Measurements from ENCODE around the gene SLC30A2. TPM values are rescaled to one million over a fixed set of nuclear protein-coding genes. Genes with fewer than 3 reads are reported as not detected.

SLC30A2 gene
- total and polyA plus RNA-seq, 4 donors, result under 0.01 to 0.12 (median 0.05) TPM; not detected in 1

DNA sequence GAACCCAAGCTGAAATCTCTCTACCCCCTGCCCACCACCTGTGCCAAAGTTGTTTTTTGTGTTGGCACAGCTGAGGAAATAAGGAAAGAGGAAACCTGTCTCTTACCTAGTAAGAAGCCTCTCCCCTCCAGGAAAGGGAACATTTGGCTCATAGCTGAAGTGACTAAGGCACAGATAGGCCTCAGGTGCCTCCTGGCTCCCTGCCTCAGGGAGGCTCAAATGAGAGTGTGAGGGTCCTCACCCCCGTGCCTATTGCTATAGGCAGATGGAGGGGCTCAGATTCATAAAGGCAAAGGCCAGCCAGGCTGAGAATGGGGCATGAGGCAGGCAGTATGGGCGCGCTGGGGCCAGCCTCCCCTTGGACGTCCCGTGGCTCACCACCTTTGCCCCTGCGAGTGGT lies 7.4 kb downstream of the SLC30A2 start:
- H3K4me1 ChIP-seq (ENCODE audit: control insufficient read depth in 4 of 4, insufficient read depth in 4 of 4, low read length in 3 of 4), result peaks cover 1 to 14% (median 8%) of the 10 kb centered on the region in 4 donors
- no peaks in the 10 kb centered on the region for H3K27me3 ChIP-seq (ENCODE audit: control insufficient read depth in 4 of 4, insufficient read depth in 4 of 4, low read length in 3 of 4)
- H3K9ac ChIP-seq (ENCODE audit: low read depth in 1 of 2, low read length in 2 of 2), result no peak overlapping the region
- H3K9me3 ChIP-seq (ENCODE audit: control insufficient read depth in 4 of 4, low read length in 3 of 4), result no peaks in the 10 kb centered on the region
- no peaks in the 10 kb centered on the region for H3K36me3 ChIP-seq (ENCODE audit: control insufficient read depth in 4 of 4, insufficient read depth in 3 of 4, low read depth in 1 of 4, low read length in 3 of 4)
- DNase-seq (ENCODE audit: low spot score), result no peak
- H3K27ac ChIP-seq (ENCODE audit: low read depth in 1 of 2, low read length in 2 of 2), result no peak overlapping the region
- TF ChIP-seq NR2F2 (IDR thresholded peaks at IDR 0.05) (no peak), ZBTB33 (IDR thresholded peaks at IDR 0.05) (no peak), TAF1 (conservative IDR thresholded peaks at IDR 0.05) (no peak), YY1 (IDR thresholded peaks at IDR 0.05) (no peak), GABPA (IDR thresholded peaks at IDR 0.05 in 1 of 2, conservative IDR thresholded peaks at IDR 0.05 in 1 of 2) (no peak), FOXA1 (IDR thresholded peaks at IDR 0.05) (no peak), RAD21 (IDR thresholded peaks at IDR 0.05) (no peak), FOXA2 (IDR thresholded peaks at IDR 0.05) (no peak), HNF4G (IDR thresholded peaks at IDR 0.05) (no peak), REST (IDR thresholded peaks at IDR 0.05) (no peak), EGR1 (IDR thresholded peaks at IDR 0.05; ENCODE audit: low read depth in 2 of 2) (no peak), HNF4A (conservative IDR thresholded peaks at IDR 0.05) (no peak), SP1 (IDR thresholded peaks at IDR 0.05) (no peak), JUND (IDR thresholded peaks at IDR 0.05) (no peak), RXRA (IDR thresholded peaks at IDR 0.05) (no peak)
- TF ChIP-seq, protein P1, sequence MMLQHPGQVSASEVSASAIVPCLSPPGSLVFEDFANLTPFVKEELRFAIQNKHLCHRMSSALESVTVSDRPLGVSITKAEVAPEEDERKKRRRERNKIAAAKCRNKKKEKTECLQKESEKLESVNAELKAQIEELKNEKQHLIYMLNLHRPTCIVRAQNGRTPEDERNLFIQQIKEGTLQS (IDR thresholded peaks at IDR 0.05), result no peak
- TF ChIP-seq, protein P2, sequence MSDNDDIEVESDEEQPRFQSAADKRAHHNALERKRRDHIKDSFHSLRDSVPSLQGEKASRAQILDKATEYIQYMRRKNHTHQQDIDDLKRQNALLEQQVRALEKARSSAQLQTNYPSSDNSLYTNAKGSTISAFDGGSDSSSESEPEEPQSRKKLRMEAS (IDR thresholded peaks at IDR 0.05), result no peak
- TF ChIP-seq, protein P3, sequence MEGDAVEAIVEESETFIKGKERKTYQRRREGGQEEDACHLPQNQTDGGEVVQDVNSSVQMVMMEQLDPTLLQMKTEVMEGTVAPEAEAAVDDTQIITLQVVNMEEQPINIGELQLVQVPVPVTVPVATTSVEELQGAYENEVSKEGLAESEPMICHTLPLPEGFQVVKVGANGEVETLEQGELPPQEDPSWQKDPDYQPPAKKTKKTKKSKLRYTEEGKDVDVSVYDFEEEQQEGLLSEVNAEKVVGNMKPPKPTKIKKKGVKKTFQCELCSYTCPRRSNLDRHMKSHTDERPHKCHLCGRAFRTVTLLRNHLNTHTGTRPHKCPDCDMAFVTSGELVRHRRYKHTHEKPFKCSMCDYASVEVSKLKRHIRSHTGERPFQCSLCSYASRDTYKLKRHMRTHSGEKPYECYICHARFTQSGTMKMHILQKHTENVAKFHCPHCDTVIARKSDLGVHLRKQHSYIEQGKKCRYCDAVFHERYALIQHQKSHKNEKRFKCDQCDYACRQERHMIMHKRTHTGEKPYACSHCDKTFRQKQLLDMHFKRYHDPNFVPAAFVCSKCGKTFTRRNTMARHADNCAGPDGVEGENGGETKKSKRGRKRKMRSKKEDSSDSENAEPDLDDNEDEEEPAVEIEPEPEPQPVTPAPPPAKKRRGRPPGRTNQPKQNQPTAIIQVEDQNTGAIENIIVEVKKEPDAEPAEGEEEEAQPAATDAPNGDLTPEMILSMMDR (IDR thresholded peaks at IDR 0.05; ENCODE audit: low read depth, low read length, missing input control), result no peak
- H3K4me3 ChIP-seq (ENCODE audit: low read depth in 1 of 3, low read length in 3 of 3), result no peak overlapping the region
- WGBS, result 91% methylated on average over 6 of the region's 6 CpGs
